RWPE2 (cell line): Measurements from ENCODE around the gene MARK2.

Source experiments
- ATAC-seq: fragments of 200-7000 bp; cut with Tn5 transposase; 3 replicates; pipeline ENCODE4 v1.9.1; 2021; ENCODE audit warnings: low read depth
- DNase-seq: peaks from one replicate; pipeline ENCODE4 v3.0.0-alpha.2; 2020; ENCODE audit warnings: low spot score
- H3K27ac ChIP-seq: fragments of 450-650 bp; 2 replicates; pipeline ENCODE4 v1.5.1; 2017; ENCODE audit warnings: mild to moderate bottlenecking; ENCODE audit not compliant: poor library complexity, severe bottlenecking
- H3K27me3 ChIP-seq: fragments of 250-450 bp; sonication (Bioruptor Pico); 2 replicates; pipeline ENCODE4 v1.5.1; 2021; ENCODE audit warnings: mild to moderate bottlenecking, moderate library complexity; ENCODE audit not compliant: insufficient read depth, poor library complexity, severe bottlenecking
- H3K36me3 ChIP-seq: fragments of 250-450 bp; sonication (Bioruptor Pico); 2 replicates; pipeline ENCODE4 v1.5.1; 2020; ENCODE audit warnings: low read depth, mild to moderate bottlenecking, moderate library complexity
- H3K4me1 ChIP-seq: fragments of 250-450 bp; sonication (Bioruptor Pico); 2 replicates; pipeline ENCODE4 v1.5.1; 2021; ENCODE audit warnings: mild to moderate bottlenecking, moderate library complexity; ENCODE audit not compliant: insufficient read depth, poor library complexity, severe bottlenecking
- H3K4me3 ChIP-seq: fragments of 250-450 bp; sonication (Bioruptor Pico); 2 replicates; pipeline ENCODE4 v1.5.1; 2021; ENCODE audit warnings: mild to moderate bottlenecking, moderate library complexity; ENCODE audit not compliant: severe bottlenecking
- H3K9me3 ChIP-seq: fragments of 250-450 bp; sonication (Bioruptor Pico); 2 replicates; pipeline ENCODE4 v1.5.1; 2021; ENCODE audit warnings: mild to moderate bottlenecking, moderate library complexity; ENCODE audit not compliant: severe bottlenecking
- CTCF ChIP-seq: fragments of 450-650 bp; IDR thresholded peaks from one replicate; pipeline ENCODE4 v1.5.1; 2017; ENCODE audit warnings: mild to moderate bottlenecking, moderate library complexity; ENCODE audit not compliant: poor library complexity, severe bottlenecking

Gene MARK2

DNA sequence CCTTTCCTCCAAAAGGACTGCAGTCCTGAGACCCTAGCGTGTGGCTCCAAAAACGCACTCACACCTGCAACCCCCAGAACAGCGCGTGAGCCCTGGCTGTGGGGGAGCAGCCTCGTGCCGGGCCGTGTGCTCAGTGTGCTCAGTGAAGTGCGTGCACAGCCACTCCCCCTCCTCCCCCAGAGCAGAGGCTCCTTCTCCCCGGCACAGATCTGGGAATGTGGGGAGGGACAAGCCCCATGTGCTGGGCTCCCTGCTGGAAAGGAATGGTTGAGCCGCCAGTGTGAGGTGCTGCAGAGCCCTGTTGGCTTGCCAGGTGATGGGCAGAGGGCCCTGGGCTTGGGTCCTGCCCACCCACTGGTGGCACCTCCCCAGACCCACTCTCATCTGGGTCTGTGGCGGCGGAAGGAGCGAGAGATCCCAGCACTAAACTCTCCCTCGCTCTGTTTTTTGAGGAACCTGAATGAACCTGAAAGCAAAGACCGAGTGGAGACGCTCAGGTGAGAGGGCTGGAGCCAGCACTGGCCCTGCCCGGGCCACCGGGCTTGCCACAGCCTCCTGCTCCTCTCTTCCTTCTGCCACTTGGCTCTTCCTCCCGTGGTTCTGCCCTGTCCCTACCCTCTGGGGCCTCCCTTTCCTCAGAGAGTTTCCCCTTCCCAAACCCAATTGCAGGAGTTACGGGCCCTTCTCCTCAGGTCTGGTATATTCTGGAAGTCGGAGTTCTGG is 69.1 kb downstream of the MARK2 start:
- no peak for DNase-seq
- Histone ChIP-seq H3K27me3 (no peaks in the 10 kb centered on the region), H3K36me3 (peaks cover 43% of the 10 kb centered on the region), H3K9me3 (no peaks in the 10 kb centered on the region), H3K27ac (no peak overlapping the region), H3K4me3 (no peak overlapping the region), H3K4me1 (no peaks in the 10 kb centered on the region)
- TF ChIP-seq CTCF = no peak
- no peak for ATAC-seq

DNA sequence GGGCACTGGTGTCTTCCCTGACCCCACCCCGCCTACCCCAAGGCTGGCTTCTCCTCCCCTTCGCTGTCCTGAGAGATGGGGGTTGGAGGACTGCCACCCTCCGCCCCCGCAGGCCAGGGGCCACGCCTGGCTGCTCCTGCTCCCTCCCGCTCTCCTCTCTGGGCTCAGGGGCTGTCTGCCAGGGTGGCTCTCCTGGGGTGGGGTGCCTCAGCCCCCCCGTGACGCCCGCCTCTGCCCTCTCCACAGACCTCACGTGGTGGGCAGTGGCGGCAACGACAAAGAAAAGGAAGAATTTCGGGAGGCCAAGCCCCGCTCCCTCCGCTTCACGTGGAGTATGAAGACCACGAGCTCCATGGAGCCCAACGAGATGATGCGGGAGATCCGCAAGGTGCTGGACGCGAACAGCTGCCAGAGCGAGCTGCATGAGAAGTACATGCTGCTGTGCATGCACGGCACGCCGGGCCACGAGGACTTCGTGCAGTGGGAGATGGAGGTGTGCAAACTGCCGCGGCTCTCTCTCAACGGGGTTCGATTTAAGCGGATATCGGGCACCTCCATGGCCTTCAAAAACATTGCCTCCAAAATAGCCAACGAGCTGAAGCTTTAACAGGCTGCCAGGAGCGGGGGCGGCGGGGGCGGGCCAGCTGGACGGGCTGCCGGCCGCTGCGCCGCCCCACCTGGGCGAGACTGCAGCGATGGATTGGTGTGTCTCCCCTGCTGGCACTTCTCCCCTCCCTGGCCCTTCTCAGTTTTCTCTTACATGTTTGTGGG is 69.9 kb downstream of the MARK2 start:
- no peak for TF ChIP-seq CTCF
- no peak for ATAC-seq
- H3K9me3 ChIP-seq = no peaks in the 10 kb centered on the region
- no peak for DNase-seq
- no peak overlapping the region for H3K4me3 ChIP-seq
- H3K27me3 ChIP-seq = no peaks in the 10 kb centered on the region
- H3K4me1 ChIP-seq = no peaks in the 10 kb centered on the region
- H3K27ac ChIP-seq = no peak overlapping the region
- H3K36me3 ChIP-seq = peaks cover 35% of the 10 kb centered on the region

- Histone ChIP-seq H3K27ac (no peak overlapping the region), H3K4me1 (no peaks in the 10 kb centered on the region)
Measured at GRCh38 chr11:63909591-63910506, 70.9 kb downstream of the MARK2 start.

GRCh38 chr11:63910675-63911074 is 71.8 kb downstream of the MARK2 start:
- Histone ChIP-seq H3K36me3 (peaks cover 19% of the 10 kb centered on the region), H3K4me3 (no peak overlapping the region), H3K27ac (no peak overlapping the region), H3K27me3 (no peaks in the 10 kb centered on the region), H3K4me1 (no peaks in the 10 kb centered on the region), H3K9me3 (no peaks in the 10 kb centered on the region)
- DNase-seq (no peak), ATAC-seq (no peak)
- TF ChIP-seq CTCF = no peak

More at GRCh38 chr11:63909591-63910506, 70.9 kb downstream of the MARK2 start:
- Histone ChIP-seq H3K36me3 (peaks cover 24% of the 10 kb centered on the region), H3K4me3 (no peak overlapping the region), H3K9me3 (no peaks in the 10 kb centered on the region), H3K27me3 (no peaks in the 10 kb centered on the region)
- no peak for TF ChIP-seq CTCF
- ATAC-seq (no peak), DNase-seq (no peak)
